ENCODE data around the gene HGFAC.

HGFAC gene

GRCh38 chr4:3475713-3476260 lies 34.0 kb downstream of the HGFAC start:
- TF ChIP-seq CTCF (conservative IDR thresholded peaks at IDR 0.05; ENCODE audit: low read depth, low read length), result no peak
- Histone ChIP-seq H3K4me1 (ENCODE audit: low read depth, poor library complexity, severe bottlenecking) (no peaks in the 10 kb centered on the region), H2AFZ (ENCODE audit: low read depth) (no peak overlapping the region), H3K36me3 (ENCODE audit: insufficient read depth) (no peaks in the 10 kb centered on the region), H3K79me2 (ENCODE audit: insufficient read depth, low read depth) (no peaks in the 10 kb centered on the region), H4K20me1 (ENCODE audit: insufficient read depth) (no peaks in the 10 kb centered on the region), H3K27me3 (ENCODE audit: insufficient read depth, low read depth) (peaks cover 33% of the 10 kb centered on the region), H3K9ac (no peak overlapping the region), H3K4me2 (no peak overlapping the region), H3K4me3 (IDR thresholded peaks at IDR 0.05; ENCODE audit: insufficient read depth, low read depth, low read length) (no peak overlapping the region), H3K27ac (no peak overlapping the region)

DNA sequence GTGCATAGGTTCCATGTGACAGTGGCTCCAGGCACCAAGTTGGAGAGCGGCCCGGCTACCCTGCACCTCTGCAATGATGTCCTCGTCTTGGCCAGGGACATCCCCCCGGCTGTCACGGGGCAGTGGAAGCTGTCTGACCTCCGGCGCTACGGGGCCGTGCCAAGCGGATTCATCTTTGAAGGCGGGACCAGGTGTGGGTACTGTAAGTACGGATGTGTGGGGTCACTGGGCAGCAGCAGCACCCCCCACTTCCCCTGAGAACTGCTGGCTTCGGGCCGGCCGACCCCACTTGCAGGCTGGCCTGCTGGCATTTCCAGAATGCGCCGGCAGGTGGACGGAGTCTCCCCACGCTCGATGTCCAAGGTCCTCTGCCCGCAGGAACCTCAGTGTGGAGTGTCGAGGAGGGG lies 34.6 kb downstream of the HGFAC start:
- no peak overlapping the region for H3K4me2 ChIP-seq
- H3K27me3 ChIP-seq (ENCODE audit: insufficient read depth, low read depth), result peaks cover 36% of the 10 kb centered on the region
- TF ChIP-seq CTCF (conservative IDR thresholded peaks at IDR 0.05; ENCODE audit: low read depth, low read length), result no peak
- H4K20me1 ChIP-seq (ENCODE audit: insufficient read depth), result no peaks in the 10 kb centered on the region
- H3K79me2 ChIP-seq (ENCODE audit: insufficient read depth, low read depth), result no peaks in the 10 kb centered on the region
- H3K4me1 ChIP-seq (ENCODE audit: low read depth, poor library complexity, severe bottlenecking), result no peaks in the 10 kb centered on the region
- H3K9ac ChIP-seq, result no peak overlapping the region
- no peak overlapping the region for H3K4me3 ChIP-seq (IDR thresholded peaks at IDR 0.05; ENCODE audit: insufficient read depth, low read depth, low read length)
- no peaks in the 10 kb centered on the region for H3K36me3 ChIP-seq (ENCODE audit: insufficient read depth)
- no peak overlapping the region for H3K27ac ChIP-seq
- H2AFZ ChIP-seq (ENCODE audit: low read depth), result no peak overlapping the region

GRCh38 chr4:3476936-3477749 lies 35.4 kb downstream of the HGFAC start:
- Histone ChIP-seq H3K4me1 (ENCODE audit: low read depth, poor library complexity, severe bottlenecking) (no peaks in the 10 kb centered on the region), H3K36me3 (ENCODE audit: insufficient read depth) (no peaks in the 10 kb centered on the region), H3K4me3 (IDR thresholded peaks at IDR 0.05; ENCODE audit: insufficient read depth, low read depth, low read length) (no peak overlapping the region), H3K27ac (no peak overlapping the region), H4K20me1 (ENCODE audit: insufficient read depth) (no peaks in the 10 kb centered on the region), H2AFZ (ENCODE audit: low read depth) (no peak overlapping the region), H3K79me2 (ENCODE audit: insufficient read depth, low read depth) (no peaks in the 10 kb centered on the region), H3K9ac (no peak overlapping the region), H3K4me2 (no peak overlapping the region), H3K27me3 (ENCODE audit: insufficient read depth, low read depth) (peaks cover 41% of the 10 kb centered on the region)
- no peak for TF ChIP-seq CTCF (conservative IDR thresholded peaks at IDR 0.05; ENCODE audit: low read depth, low read length)

GRCh38 chr4:3477750-3478430 lies 36.1 kb downstream of the HGFAC start:
- H3K79me2 ChIP-seq (ENCODE audit: insufficient read depth, low read depth), result no peaks in the 10 kb centered on the region
- no peak overlapping the region for H2AFZ ChIP-seq (ENCODE audit: low read depth)
- no peaks in the 10 kb centered on the region for H4K20me1 ChIP-seq (ENCODE audit: insufficient read depth)
- H3K27ac ChIP-seq, result no peak overlapping the region
- no peak overlapping the region for H3K4me3 ChIP-seq (IDR thresholded peaks at IDR 0.05; ENCODE audit: insufficient read depth, low read depth, low read length)
- H3K4me2 ChIP-seq, result no peak overlapping the region
- H3K27me3 ChIP-seq (ENCODE audit: insufficient read depth, low read depth), result peaks cover 42% of the 10 kb centered on the region
- no peak for TF ChIP-seq CTCF (conservative IDR thresholded peaks at IDR 0.05; ENCODE audit: low read depth, low read length)
- no peak overlapping the region for H3K9ac ChIP-seq
- no peaks in the 10 kb centered on the region for H3K36me3 ChIP-seq (ENCODE audit: insufficient read depth)
- H3K4me1 ChIP-seq (ENCODE audit: low read depth, poor library complexity, severe bottlenecking), result no peaks in the 10 kb centered on the region
